CD4-positive, alpha-beta memory T cell (primary cell): ENCODE results near the gene ZSWIM5. TPM values are rescaled to one million over a fixed set of nuclear protein-coding genes. Genes with fewer than 3 reads are reported as not detected.

Experiments
- CTCF ChIA-PET: fragments of 350-600 bp; sonication (Branson Sonifier 250); formaldehyde crosslinking; loops from one replicate; lab custom pipeline; 2021; ENCODE audit warnings: inconsistent platforms; ENCODE audit not compliant: partially characterized antibody; lab: Charles Lee
- POLR2A ChIA-PET: fragments of 350-600 bp; sonication (Branson Sonifier 250); formaldehyde crosslinking; loops from one replicate; lab custom pipeline; 2021; ENCODE audit not compliant: partially characterized antibody; lab: Charles Lee
- DNase-seq, 5 donors: peaks; one replicate each; pipeline versions ENCODE4 v3.0.0 to v3.0.0-alpha.2; 2020 to 2022; ENCODE audit warnings: mixed read lengths in 1 of 5
- H3K27ac ChIP-seq: one replicate; pipeline ENCODE4 v1.7.0; 2013; ENCODE audit warnings: low read depth, low read length
- H3K27me3 ChIP-seq: 2 replicates; pipeline ENCODE4 v1.7.0; 2013; ENCODE audit warnings: mild to moderate bottlenecking, low read length, moderate library complexity; ENCODE audit not compliant: insufficient read depth
- H3K36me3 ChIP-seq: 2 replicates; pipeline ENCODE4 v1.7.0; 2013; ENCODE audit warnings: mild to moderate bottlenecking, low read length, moderate library complexity; ENCODE audit not compliant: insufficient read depth
- H3K4me1 ChIP-seq: 2 replicates; pipeline ENCODE4 v1.7.0; 2013; ENCODE audit warnings: mild to moderate bottlenecking, low read length, moderate library complexity; ENCODE audit not compliant: insufficient read depth
- H3K4me3 ChIP-seq, 2 donors: one replicate each; pipeline ENCODE4 v1.7.0; 2013; ENCODE audit warnings: low read length in 2 of 2, mild to moderate bottlenecking in 1 of 2
- H3K9me3 ChIP-seq, 2 donors: one replicate each; pipeline ENCODE4 v1.7.0; 2013; ENCODE audit warnings: low read length in 2 of 2, control low read depth in 1 of 2; ENCODE audit not compliant: control insufficient read depth in 1 of 2
- H3K27ac Mint-ChIP-seq, 7 donors: one replicate each; pipeline ENCODE4 v1.8.0; 2020 to 2021; ENCODE audit warnings: mixed read lengths in 7 of 7, mild to moderate bottlenecking in 6 of 7, inconsistent platforms in 3 of 7, moderate library complexity in 3 of 7
- H3K27me3 Mint-ChIP-seq, 2 donors: one replicate each; pipeline ENCODE4 v1.8.0; 2020 to 2021; ENCODE audit warnings: mixed read lengths in 2 of 2
- H3K36me3 Mint-ChIP-seq, 2 donors: one replicate each; pipeline ENCODE4 v1.8.0; 2020 to 2021; ENCODE audit warnings: mixed read lengths in 2 of 2, inconsistent platforms in 1 of 2, mild to moderate bottlenecking in 1 of 2
- H3K4me1 Mint-ChIP-seq, 4 donors: one replicate each; pipeline ENCODE4 v1.8.0; 2020 to 2021; ENCODE audit warnings: mixed read lengths in 4 of 4, mild to moderate bottlenecking in 1 of 4
- H3K4me3 Mint-ChIP-seq, 8 donors: one replicate each; pipeline ENCODE4 v1.8.0; 2020 to 2021; ENCODE audit warnings: mixed read lengths in 8 of 8, mild to moderate bottlenecking in 7 of 8, moderate library complexity in 6 of 8, inconsistent platforms in 3 of 8
- H3K9me3 Mint-ChIP-seq, 8 donors: one replicate each; pipeline ENCODE4 v1.8.0; 2020 to 2021; ENCODE audit warnings: mixed read lengths in 8 of 8, mild to moderate bottlenecking in 5 of 8, inconsistent platforms in 3 of 8, moderate library complexity in 1 of 8
- intact Hi-C: fragments of 100-400 bp; cut with micrococcal nuclease; formaldehyde crosslinking; loops from one replicate; pipeline ENCODE4 v1.15.1; 2023
- polyA plus RNA-seq, 2 donors: library from polyadenylated mRNA; unstranded; fragments of 300-500 nt; fragmentation: Illumina TruSeq; gene quantifications; one replicate each; pipeline ENCODE4 v1.2.3, GENCODE V29; 2021
- total RNA-seq, 2 experiments: library from RNA; stranded (reverse); gene quantifications; one replicate each; pipeline ENCODE4 v1.2.3, GENCODE V29; 2021

ZSWIM5 gene
- total and polyA plus RNA-seq, 4 experiments from 2014 or later: 0.09 to 3.7 (median 2.0) TPM

DNA sequence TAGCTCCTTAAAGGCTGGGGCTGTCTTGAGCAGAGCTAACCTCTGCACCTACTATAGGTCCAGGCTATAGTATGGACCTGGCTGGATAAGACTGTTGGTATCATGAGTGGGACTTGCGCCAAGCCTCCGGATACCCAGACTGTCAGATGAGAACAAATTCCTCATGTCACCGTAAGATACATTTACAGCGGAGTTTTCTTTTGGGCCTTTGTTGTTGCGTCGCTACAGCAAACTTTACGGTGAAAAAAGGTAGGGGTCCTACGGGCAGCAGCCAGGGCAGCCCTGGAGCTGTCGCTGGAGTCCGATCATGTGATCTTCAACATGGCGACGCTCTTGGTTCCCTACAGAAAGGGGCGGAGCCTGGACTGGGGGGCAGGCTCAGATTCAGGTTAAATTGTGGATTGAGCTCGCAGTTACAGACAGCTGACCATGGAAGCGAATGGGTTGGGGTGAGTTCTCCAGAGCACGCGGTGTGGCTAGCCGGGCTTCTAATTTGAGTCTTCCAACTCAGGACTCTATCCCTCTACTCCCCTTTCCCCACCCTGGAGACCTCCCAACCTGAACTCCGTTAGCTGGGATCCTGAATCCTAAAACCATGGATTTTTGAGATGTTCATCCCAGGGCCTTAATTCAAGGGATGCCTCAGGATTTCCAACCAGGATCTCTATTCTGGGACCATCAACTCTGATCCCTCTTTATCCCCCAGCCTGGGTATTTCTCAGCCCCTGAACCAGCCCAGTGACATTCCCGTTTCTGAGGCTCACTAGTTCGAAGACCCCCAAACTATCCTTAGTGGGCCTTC lies 194.4 kb downstream of the ZSWIM5 start, which contains the start of gene UROD:
Gene UROD, plus strand, starts transcription at position 418 of the 802 bp plus-strand sequence. Its CDS starts 12 bp downstream, at position 430.
- intact Hi-C loops: loop anchor here (1.0 to 5.0 kb wide), 10 partner anchors 26 to 675 kb away; partner anchors contain the start of genes EIF2B3, MUTYH, RNU5D-1 and TOE1
- no peaks in the 10 kb centered on the region for H3K27me3 ChIP-seq
- CTCF ChIA-PET: interaction anchor here (0.9 to 13.1 kb wide), 19 partner anchors 25 to 571 kb away, joined by 3 to 388 read pairs (median 6); partner anchors contain the start of genes CCDC163, EIF2B3, MMACHC and MUTYH
- POLR2A ChIA-PET: interaction anchor here (0.7 to 8.4 kb wide), 31 partner anchors 9 to 1362 kb away, joined by 3 to 158 read pairs (median 15); partner anchors contain the start of genes AKR1A1, BTBD19, CCDC163 and EIF2B3
- peak within 1 kb of the TSS; percentile 86 to 98 for H3K4me3 ChIP-seq
- H3K36me3 ChIP-seq: peaks cover 26% of the 10 kb centered on the region
- peak; percentile 87 to 95 (median 91) for DNase-seq
- H3K9me3 ChIP-seq: no peaks in the 10 kb centered on the region
- no peaks in the 10 kb centered on the region for H3K9me3 Mint-ChIP-seq
- no peaks in the 10 kb centered on the region for H3K27me3 Mint-ChIP-seq
- peak within 1 kb of the TSS; percentile 71 for H3K27ac ChIP-seq
- peaks cover 40% of the 10 kb centered on the region for H3K4me1 ChIP-seq
- peaks cover 23 to 49% of the 10 kb centered on the region in 2 donors for H3K36me3 Mint-ChIP-seq
- H3K27ac Mint-ChIP-seq: peak within 1 kb of the TSS; percentile 91 to 99 (median 96)
- peak within 1 kb of the TSS; percentile 88 to 98 (median 96) for H3K4me3 Mint-ChIP-seq
- H3K4me1 Mint-ChIP-seq: peaks cover 29 to 60% (median 48%) of the 10 kb centered on the region in 4 donors

DNA sequence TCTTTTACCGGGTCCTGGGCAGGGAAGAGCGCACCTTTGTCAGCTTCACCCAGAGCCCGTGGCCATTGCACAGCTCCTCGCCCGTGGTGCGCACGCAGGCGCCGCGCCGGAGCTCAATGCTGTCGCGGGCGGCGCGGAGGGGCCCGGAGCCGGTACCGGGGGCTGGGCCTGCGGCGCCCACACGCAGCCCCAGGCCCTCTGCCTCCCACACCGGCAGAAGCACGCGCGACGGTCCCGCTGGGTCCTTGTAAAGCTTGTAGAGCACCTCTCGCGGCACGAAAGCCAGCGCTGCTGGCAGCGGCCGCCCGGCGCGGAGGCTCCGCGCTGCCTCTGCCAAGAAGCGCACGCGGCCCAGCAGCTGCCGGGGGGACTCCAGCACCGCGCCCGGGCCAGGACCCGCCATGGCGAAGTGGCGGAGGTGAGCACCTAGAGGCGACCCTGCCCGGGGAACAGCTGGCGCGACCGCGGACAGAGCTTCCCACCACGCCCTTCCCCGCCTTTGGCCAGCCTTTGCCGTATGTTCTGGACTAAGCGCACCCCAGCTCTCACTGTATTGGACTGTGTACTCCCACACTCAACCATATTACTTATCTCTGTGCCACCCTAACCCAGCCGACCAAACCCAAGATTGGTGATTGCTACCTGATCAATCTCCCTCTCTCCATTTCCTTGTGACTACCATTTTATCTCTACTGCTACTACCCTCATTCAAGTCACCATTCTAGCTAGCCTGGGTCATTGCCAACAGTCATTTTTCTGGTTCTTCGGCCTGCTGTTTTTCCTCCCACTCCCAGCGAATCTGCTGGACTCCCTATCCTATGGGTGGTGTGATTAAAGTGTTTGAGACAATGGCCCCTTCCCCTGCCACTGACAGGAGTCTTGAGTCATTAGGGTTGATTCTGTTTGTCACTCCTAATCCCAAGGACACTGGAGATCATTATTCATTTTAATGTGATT lies 195.3 kb downstream of the ZSWIM5 start, which contains the start of gene HECTD3:
Gene HECTD3, minus strand, starts transcription at position 470 of the 957 bp plus-strand sequence. Its CDS starts 67 bp downstream, at position 403.
- peaks cover 29 to 60% (median 48%) of the 10 kb centered on the region in 4 donors for H3K4me1 Mint-ChIP-seq
- no peaks in the 10 kb centered on the region for H3K9me3 ChIP-seq
- no peaks in the 10 kb centered on the region for H3K27me3 Mint-ChIP-seq
- CTCF ChIA-PET: interaction anchor here (0.6 to 13.1 kb wide), 24 partner anchors 13 to 558 kb away, joined by 3 to 388 read pairs (median 5); partner anchors contain the start of genes CCDC163, EIF2B3, MMACHC and MUTYH
- H3K4me3 ChIP-seq: peak within 1 kb of the TSS; percentile 86 to 98
- peaks cover 33% of the 10 kb centered on the region for H3K36me3 ChIP-seq
- H3K27me3 ChIP-seq: no peaks in the 10 kb centered on the region
- no peaks in the 10 kb centered on the region for H3K9me3 Mint-ChIP-seq
- H3K4me1 ChIP-seq: peaks cover 40% of the 10 kb centered on the region
- DNase-seq: peak; percentile 56 to 70 (median 64)
- H3K27ac Mint-ChIP-seq: peak within 1 kb of the TSS; percentile 91 to 99 (median 96)
- intact Hi-C loops: loop anchor here (1.0 to 5.0 kb wide), 6 partner anchors 25 to 294 kb away; partner anchors contain the start of genes EIF2B3, RNU5D-1 and ZSWIM5
- POLR2A ChIA-PET: interaction anchor here (0.7 to 8.4 kb wide), 32 partner anchors 8 to 675 kb away, joined by 3 to 158 read pairs (median 12); partner anchors contain the start of genes AKR1A1, BTBD19, CCDC163 and EIF2B3
- H3K27ac ChIP-seq: peak within 1 kb of the TSS; percentile 71
- H3K36me3 Mint-ChIP-seq: peaks cover 28 to 57% of the 10 kb centered on the region in 2 donors
- H3K4me3 Mint-ChIP-seq: peak within 1 kb of the TSS; percentile 88 to 98 (median 96)

DNA sequence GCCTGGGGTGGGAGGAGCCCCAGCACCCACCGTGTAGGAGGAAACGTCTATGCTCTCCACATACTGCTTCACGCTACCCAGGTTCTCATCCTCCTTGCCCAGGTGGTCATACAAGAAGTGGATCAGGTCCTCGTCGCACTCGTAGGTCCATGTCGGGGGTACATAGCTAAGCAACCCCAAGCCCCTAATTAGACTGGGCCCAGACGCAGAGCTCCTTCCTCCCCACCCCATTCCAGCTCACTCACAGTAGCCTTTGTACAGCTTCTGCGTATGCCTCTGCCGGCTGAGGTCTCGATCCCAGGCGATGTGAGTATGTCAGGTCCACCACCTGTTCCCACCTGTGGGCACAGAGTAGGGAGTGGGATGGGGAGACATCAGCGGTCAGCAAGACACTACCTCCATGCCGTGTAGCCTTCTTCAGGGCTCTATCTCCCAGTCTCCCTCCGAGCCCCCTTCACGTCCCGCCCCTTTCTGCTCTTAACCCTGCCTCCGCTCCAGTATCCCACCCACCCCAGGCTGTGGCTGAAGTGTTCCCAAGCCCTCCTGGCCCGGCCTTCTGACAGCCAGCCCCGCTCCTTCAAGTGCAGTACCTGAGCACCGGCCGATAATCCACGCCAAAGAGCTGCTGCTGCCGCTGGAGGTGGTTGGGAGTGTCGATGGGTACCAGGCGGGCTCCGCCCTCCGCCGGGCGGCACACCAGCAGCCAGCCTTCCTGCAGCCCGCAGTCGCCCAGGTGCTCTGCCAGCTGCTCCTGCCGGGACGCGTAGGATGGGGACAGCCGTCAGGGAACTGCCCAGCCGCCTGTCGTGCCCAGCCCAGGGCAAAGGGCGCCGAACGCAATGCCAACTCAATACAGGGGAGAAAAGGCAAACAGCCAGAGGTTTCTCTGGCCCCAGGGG lies 196.2 kb downstream of the ZSWIM5 start:
- peak; percentile 21 to 51 (median 26) for DNase-seq
- Mint-ChIP-seq H3K4me1 (peaks cover 29 to 63% (median 48%) of the 10 kb centered on the region in 4 donors), H3K27me3 (no peaks in the 10 kb centered on the region), H3K36me3 (peaks cover 32 to 66% of the 10 kb centered on the region in 2 donors), H3K9me3 (no peaks in the 10 kb centered on the region), H3K27ac (peak overlapping the region in 6 of 7 donors; percentile 70 to 86 (median 77)), H3K4me3 (peak overlapping the region; percentile 84 to 97 (median 86))
- peak overlapping the region; percentile 71 for H3K27ac ChIP-seq
- H3K4me1 ChIP-seq: peaks cover 40% of the 10 kb centered on the region
- CTCF ChIA-PET: interaction anchor here (0.7 to 13.1 kb wide), 18 partner anchors 8 to 490 kb away, joined by 3 to 388 read pairs (median 6); partner anchors contain the start of genes CCDC163, EIF2B3, MMACHC and MUTYH
- intact Hi-C loops: loop anchor here (2.0 to 5.0 kb wide), 5 partner anchors 173 to 293 kb away; partner anchors contain the start of genes RNU5D-1 and ZSWIM5
- H3K27me3 ChIP-seq: no peaks in the 10 kb centered on the region
- peak overlapping the region; percentile 86 to 98 for H3K4me3 ChIP-seq
- H3K9me3 ChIP-seq: no peaks in the 10 kb centered on the region
- POLR2A ChIA-PET: interaction anchor here (0.7 to 8.4 kb wide), 28 partner anchors 23 to 574 kb away, joined by 3 to 158 read pairs (median 16); partner anchors contain the start of genes AKR1A1, BTBD19, CCDC163 and EIF2B3
- H3K36me3 ChIP-seq: peaks cover 40% of the 10 kb centered on the region

DNA sequence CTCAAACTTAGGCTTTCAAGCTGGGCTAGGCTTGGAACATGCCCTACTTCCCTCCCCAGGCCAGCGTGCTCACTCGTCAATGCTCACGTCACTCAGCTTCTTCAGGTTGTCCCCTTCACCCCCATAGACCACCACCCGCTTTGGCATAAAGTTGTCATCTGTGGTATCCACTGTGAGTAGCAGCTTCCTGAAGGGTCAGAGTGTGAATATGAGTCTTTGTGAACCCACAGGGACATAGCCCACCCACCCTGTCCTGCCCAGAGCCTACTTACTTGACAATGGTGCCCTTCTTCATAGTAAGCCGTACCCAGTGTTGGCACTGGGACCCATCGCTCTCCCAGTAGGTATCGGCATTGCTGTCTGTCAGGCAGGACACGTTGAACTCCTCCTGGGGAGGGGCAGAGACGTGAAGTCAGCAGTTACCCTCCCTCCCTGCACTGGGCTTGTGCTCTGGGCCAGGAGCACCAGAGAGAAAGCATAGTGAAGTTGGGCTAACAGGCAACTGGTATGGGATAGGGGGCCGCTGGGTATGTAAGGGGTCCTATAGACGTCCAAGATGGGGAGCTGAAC lies 197.0 kb downstream of the ZSWIM5 start:
- H3K4me1 Mint-ChIP-seq: peaks cover 28 to 59% (median 44%) of the 10 kb centered on the region in 4 donors
- peak overlapping the region; percentile 70 to 90 (median 86) for H3K4me3 Mint-ChIP-seq
- peaks cover 49% of the 10 kb centered on the region for H3K36me3 ChIP-seq
- peaks cover 37 to 71% of the 10 kb centered on the region in 2 donors for H3K36me3 Mint-ChIP-seq
- intact Hi-C loops: no loop called here
- peak overlapping the region in 1 of 2 donors; percentile 86 for H3K4me3 ChIP-seq
- no peaks in the 10 kb centered on the region for H3K27me3 ChIP-seq
- H3K9me3 Mint-ChIP-seq: no peaks in the 10 kb centered on the region
- ChIA-PET CTCF (interaction anchor here (0.7 to 13.1 kb wide), 5 partner anchors 23 to 483 kb away, joined by 4 to 388 read pairs (median 24); partner anchors contain the start of genes PLK3, RNU5D-1 and TESK2), POLR2A (interaction anchor here (0.7 to 8.4 kb wide), 6 partner anchors 22 to 482 kb away, joined by 3 to 158 read pairs (median 40); partner anchors contain the start of genes BTBD19, EIF2B3, MUTYH and RNU5D-1)
- H3K27me3 Mint-ChIP-seq: no peaks in the 10 kb centered on the region
- no peak for DNase-seq
- no peaks in the 10 kb centered on the region for H3K9me3 ChIP-seq
- peaks cover 40% of the 10 kb centered on the region for H3K4me1 ChIP-seq
- peak overlapping the region; percentile 71 for H3K27ac ChIP-seq
- H3K27ac Mint-ChIP-seq: peak overlapping the region in 6 of 7 donors; percentile 77 to 86 (median 78)

DNA sequence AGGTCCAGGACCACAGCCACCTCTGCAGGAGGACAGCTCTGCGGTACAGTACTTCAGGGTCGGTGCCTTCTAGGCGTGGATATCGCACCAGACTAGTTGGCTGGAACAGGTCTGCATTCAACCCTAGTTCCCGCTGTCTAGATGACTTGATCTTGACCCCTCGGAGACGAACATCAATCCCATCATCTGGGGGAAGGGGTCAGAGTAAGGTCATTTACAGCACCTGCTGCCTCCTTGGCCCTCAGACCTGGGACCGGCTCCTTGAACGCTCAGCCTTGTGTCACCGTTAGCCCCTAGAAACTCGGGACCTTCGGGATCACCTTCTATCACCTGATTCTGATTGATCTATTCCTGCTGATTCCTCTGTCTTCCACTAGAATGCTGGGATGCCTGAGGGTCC lies 197.9 kb downstream of the ZSWIM5 start:
- peaks cover 37 to 77% of the 10 kb centered on the region in 2 donors for H3K36me3 Mint-ChIP-seq
- POLR2A ChIA-PET: no interaction called here
- CTCF ChIA-PET: interaction anchor here (0.6 to 13.1 kb wide), 3 partner anchors 9 to 291 kb away, joined by 3 to 388 read pairs (median 5); no protein-coding TSS in a partner anchor
- Histone ChIP-seq H3K27ac (no peak overlapping the region), H3K9me3 (no peaks in the 10 kb centered on the region), H3K36me3 (peaks cover 57% of the 10 kb centered on the region), H3K4me1 (peaks cover 40% of the 10 kb centered on the region), H3K4me3 (no peak overlapping the region), H3K27me3 (no peaks in the 10 kb centered on the region)
- peaks cover 25 to 52% (median 38%) of the 10 kb centered on the region in 4 donors for H3K4me1 Mint-ChIP-seq
- intact Hi-C loops: no loop called here
- peak overlapping the region in 5 of 7 donors; percentile 42 to 80 (median 60) for H3K27ac Mint-ChIP-seq
- H3K9me3 Mint-ChIP-seq: peaks cover 0 to 1% (median 0%) of the 10 kb centered on the region in 8 donors
- H3K4me3 Mint-ChIP-seq: peak overlapping the region in 2 of 8 donors; percentile 7 to 46
- no peak for DNase-seq
- no peaks in the 10 kb centered on the region for H3K27me3 Mint-ChIP-seq
